PC-9 (cell line): ENCODE data around the gene ANLN.

ENCODE experiments used
- EZH2 ChIP-seq: fragments of 200-600 bp; sonication (generic); IDR thresholded peaks from 2 replicates; pipeline ENCODE4 v1.8.0; 2017; ENCODE audit warnings: antibody characterized with exemption, low read depth
- TF ChIP-seq, protein P1 (sequence below): fragments of 200-600 bp; sonication (generic); conservative IDR thresholded peaks from 2 replicates; pipeline ENCODE4 v1.6.1; 2017; ENCODE audit warnings: mixed run types, antibody characterized with exemption, mild to moderate bottlenecking, moderate library complexity

DNA sequence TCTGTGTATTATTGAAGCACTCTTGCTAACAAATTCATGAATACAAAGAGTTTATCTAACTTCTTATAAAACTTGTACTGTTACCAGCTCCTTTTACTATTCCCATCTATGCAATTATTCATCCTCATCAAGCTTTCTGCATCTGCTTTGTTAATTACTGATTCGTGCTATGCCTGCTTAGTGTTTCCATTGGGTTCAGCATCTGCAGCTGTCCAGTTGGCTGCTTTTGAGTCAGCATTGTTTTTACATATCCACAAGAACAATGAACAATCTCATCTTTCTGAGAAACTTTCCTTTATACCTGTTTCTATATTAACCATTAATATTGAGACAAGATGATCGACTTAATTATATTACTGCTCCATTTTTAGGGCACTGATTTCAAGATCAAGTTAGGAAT is 19.6 kb upstream of the ANLN start:
- TF ChIP-seq, protein P1, sequence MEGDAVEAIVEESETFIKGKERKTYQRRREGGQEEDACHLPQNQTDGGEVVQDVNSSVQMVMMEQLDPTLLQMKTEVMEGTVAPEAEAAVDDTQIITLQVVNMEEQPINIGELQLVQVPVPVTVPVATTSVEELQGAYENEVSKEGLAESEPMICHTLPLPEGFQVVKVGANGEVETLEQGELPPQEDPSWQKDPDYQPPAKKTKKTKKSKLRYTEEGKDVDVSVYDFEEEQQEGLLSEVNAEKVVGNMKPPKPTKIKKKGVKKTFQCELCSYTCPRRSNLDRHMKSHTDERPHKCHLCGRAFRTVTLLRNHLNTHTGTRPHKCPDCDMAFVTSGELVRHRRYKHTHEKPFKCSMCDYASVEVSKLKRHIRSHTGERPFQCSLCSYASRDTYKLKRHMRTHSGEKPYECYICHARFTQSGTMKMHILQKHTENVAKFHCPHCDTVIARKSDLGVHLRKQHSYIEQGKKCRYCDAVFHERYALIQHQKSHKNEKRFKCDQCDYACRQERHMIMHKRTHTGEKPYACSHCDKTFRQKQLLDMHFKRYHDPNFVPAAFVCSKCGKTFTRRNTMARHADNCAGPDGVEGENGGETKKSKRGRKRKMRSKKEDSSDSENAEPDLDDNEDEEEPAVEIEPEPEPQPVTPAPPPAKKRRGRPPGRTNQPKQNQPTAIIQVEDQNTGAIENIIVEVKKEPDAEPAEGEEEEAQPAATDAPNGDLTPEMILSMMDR = no peak
- TF ChIP-seq EZH2 = no peak
